ENCODE data around the gene PTGIR. TPM values are rescaled to one million over a fixed set of nuclear protein-coding genes. Genes with fewer than 3 reads are reported as not detected.

The PTGIR gene
- total RNA-seq, 1 donor from 2014 or later: 0.38 TPM

DNA sequence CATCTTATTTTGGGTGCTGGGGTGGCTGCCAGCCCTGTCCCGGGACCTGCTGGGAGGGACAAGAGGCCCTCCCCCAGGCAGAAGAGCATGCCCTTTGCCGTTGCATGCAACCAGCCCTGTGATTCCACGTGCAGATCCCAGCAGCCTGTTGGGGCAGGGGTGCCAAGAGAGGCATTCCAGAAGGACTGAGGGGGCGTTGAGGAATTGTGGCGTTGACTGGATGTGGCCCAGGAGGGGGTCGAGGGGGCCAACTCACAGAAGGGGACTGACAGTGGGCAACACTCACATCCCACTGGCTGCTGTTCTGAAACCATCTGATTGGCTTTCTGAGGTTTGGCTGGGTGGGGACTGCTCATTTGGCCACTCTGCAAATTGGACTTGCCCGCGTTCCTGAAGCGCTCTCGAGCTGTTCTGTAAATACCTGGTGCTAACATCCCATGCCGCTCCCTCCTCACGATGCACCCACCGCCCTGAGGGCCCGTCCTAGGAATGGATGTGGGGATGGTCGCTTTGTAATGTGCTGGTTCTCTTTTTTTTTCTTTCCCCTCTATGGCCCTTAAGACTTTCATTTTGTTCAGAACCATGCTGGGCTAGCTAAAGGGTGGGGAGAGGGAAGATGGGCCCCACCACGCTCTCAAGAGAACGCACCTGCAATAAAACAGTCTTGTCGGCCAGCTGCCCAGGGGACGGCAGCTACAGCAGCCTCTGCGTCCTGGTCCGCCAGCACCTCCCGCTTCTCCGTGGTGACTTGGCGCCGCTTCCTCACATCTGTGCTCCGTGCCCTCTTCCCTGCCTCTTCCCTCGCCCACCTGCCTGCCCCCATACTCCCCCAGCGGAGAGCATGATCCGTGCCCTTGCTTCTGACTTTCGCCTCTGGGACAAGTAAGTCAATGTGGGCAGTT, 15.1 kb downstream of the PTGIR start:
- no peaks in the 10 kb centered on the region for H3K27me3 Mint-ChIP-seq (ENCODE audit: unreplicated experiment)
- no peak overlapping the region for H3K27ac Mint-ChIP-seq (ENCODE audit: unreplicated experiment)
- no peak for DNase-seq (ENCODE audit: extremely low spot score, unreplicated experiment)
- peaks cover 26% of the 10 kb centered on the region for H3K36me3 Mint-ChIP-seq (ENCODE audit: unreplicated experiment)
- TF ChIP-seq, protein P1, sequence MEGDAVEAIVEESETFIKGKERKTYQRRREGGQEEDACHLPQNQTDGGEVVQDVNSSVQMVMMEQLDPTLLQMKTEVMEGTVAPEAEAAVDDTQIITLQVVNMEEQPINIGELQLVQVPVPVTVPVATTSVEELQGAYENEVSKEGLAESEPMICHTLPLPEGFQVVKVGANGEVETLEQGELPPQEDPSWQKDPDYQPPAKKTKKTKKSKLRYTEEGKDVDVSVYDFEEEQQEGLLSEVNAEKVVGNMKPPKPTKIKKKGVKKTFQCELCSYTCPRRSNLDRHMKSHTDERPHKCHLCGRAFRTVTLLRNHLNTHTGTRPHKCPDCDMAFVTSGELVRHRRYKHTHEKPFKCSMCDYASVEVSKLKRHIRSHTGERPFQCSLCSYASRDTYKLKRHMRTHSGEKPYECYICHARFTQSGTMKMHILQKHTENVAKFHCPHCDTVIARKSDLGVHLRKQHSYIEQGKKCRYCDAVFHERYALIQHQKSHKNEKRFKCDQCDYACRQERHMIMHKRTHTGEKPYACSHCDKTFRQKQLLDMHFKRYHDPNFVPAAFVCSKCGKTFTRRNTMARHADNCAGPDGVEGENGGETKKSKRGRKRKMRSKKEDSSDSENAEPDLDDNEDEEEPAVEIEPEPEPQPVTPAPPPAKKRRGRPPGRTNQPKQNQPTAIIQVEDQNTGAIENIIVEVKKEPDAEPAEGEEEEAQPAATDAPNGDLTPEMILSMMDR (IDR thresholded peaks at IDR 0.05): no peak
- no peak overlapping the region for H3K4me3 Mint-ChIP-seq (ENCODE audit: unreplicated experiment)
- H3K4me1 Mint-ChIP-seq (ENCODE audit: unreplicated experiment): peaks cover 12% of the 10 kb centered on the region
- no peaks in the 10 kb centered on the region for H3K9me3 Mint-ChIP-seq (ENCODE audit: unreplicated experiment)

GRCh38 chr19:46608581-46609345, 16.1 kb downstream of the PTGIR start:
- no peak for DNase-seq (ENCODE audit: extremely low spot score, unreplicated experiment)
- H3K4me1 Mint-ChIP-seq (ENCODE audit: unreplicated experiment): peaks cover 11% of the 10 kb centered on the region
- TF ChIP-seq, protein P1 (IDR thresholded peaks at IDR 0.05): no peak
- no peaks in the 10 kb centered on the region for H3K9me3 Mint-ChIP-seq (ENCODE audit: unreplicated experiment)
- no peak overlapping the region for H3K4me3 Mint-ChIP-seq (ENCODE audit: unreplicated experiment)
- H3K36me3 Mint-ChIP-seq (ENCODE audit: unreplicated experiment): peaks cover 26% of the 10 kb centered on the region
- H3K27ac Mint-ChIP-seq (ENCODE audit: unreplicated experiment): no peak overlapping the region
- H3K27me3 Mint-ChIP-seq (ENCODE audit: unreplicated experiment): no peaks in the 10 kb centered on the region

DNA sequence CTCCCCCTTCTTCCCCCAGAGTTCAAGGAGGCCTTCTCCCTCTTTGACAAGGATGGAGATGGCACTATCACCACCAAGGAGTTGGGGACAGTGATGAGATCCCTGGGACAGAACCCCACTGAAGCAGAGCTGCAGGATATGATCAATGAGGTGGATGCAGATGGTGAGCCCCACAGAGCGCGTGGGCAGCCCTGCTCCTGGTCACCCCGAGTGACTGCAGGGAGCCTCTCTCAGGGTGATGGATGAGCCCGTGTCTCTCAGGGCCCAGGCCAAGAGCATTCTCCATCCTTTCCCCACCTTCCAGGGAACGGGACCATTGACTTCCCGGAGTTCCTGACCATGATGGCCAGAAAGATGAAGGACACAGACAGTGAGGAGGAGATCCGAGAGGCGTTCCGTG, 16.7 kb downstream of the PTGIR start:
- Mint-ChIP-seq H3K9me3 (ENCODE audit: unreplicated experiment) (no peaks in the 10 kb centered on the region), H3K4me3 (ENCODE audit: unreplicated experiment) (no peak overlapping the region), H3K4me1 (ENCODE audit: unreplicated experiment) (peaks cover 17% of the 10 kb centered on the region), H3K36me3 (ENCODE audit: unreplicated experiment) (peaks cover 26% of the 10 kb centered on the region), H3K27ac (ENCODE audit: unreplicated experiment) (no peak overlapping the region), H3K27me3 (ENCODE audit: unreplicated experiment) (no peaks in the 10 kb centered on the region)
- DNase-seq (ENCODE audit: extremely low spot score, unreplicated experiment): no peak
- TF ChIP-seq, protein P1 (IDR thresholded peaks at IDR 0.05): no peak

- no peaks in the 10 kb centered on the region for H3K27me3 Mint-ChIP-seq (ENCODE audit: unreplicated experiment)
- peaks cover 26% of the 10 kb centered on the region for H3K36me3 Mint-ChIP-seq (ENCODE audit: unreplicated experiment)
- no peaks in the 10 kb centered on the region for H3K9me3 Mint-ChIP-seq (ENCODE audit: unreplicated experiment)
- no peak overlapping the region for H3K27ac Mint-ChIP-seq (ENCODE audit: unreplicated experiment)
- no peak overlapping the region for H3K4me3 Mint-ChIP-seq (ENCODE audit: unreplicated experiment)
- no peak for DNase-seq (ENCODE audit: extremely low spot score, unreplicated experiment)
- peaks cover 25% of the 10 kb centered on the region for H3K4me1 Mint-ChIP-seq (ENCODE audit: unreplicated experiment)
- TF ChIP-seq, protein P1 (IDR thresholded peaks at IDR 0.05): no peak
Measured at GRCh38 chr19:46607448-46607841, 17.4 kb downstream of the PTGIR start.
